SKM-1 treated with dmso at 0.1 percent for 144 hours (cell line): ENCODE results near the gene LPAR1.

Experiments
- DNase-seq: peaks from one replicate; lab custom pipeline; 2025; ENCODE audit not compliant: unreplicated experiment; lab: John Stamatoyannopoulos, UW

Gene LPAR1

DNA sequence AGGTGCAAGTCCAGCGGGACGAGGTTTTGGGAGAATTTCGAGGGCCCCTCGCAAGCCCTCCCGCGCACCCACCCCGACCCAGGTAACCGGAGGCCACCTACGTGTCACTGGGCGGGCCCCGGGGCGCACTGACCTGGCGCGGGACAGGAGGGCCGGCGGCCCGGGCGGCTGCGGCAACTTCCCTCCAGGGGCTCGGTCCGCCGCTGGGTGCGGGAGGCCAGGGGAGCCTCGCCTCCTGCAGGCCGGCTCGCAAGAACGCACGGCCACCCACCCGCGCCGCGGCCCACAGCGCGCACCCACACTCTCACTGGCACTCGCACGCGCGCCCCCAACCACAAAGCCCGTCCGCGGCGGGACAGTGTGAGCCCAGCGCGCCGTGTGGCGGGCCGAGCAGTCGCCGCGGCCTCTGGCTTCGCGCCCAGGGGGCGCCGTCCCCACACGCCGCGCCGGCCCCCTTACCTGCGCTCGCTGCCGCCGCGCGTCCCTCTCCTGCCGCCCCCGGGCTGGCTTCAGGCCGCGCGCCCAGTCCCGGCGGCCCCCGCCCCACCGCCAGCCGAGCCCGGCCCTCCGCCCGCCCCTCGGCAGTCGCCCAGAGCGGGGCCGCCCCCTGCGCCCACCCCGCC is 451 bp downstream of the LPAR1 start:
- DNase-seq = no peak

DNA sequence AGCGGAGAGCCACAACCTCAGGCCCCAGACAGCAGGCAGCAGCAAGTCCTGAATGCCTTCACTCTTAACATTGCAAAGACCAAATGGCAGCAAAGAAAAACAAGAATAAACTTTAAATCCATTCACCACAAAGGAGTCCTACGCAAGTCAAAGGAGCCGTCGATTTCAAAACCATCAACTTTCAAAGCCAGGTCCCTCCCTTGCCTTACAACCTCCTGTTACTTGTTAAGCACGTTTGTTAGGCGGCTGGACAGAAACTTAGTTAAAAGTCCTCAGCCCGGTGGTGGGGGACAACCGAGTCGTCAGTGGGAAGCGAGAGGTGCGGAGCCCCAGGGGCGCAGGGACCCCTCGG is 938 bp downstream of the LPAR1 start:
- no peak for DNase-seq

DNA sequence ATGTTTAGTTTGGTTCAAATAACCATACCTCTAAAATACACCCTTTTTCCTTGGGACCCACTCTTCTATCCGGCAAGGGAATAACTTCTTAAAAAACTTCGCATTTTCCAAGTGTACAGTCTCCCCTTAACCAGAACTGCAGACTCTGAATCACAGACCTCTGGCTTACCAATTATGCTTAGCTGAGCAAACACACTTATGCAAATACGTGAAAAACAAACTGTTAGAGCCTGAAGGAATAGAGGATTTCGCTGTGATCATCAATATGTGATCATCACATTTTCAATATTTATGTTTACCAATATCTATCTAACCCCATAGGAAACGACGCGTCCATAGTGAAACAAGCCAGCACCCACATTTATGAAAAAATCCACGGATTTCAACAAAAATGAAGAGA is 1.3 kb downstream of the LPAR1 start:
- no peak for DNase-seq

DNA sequence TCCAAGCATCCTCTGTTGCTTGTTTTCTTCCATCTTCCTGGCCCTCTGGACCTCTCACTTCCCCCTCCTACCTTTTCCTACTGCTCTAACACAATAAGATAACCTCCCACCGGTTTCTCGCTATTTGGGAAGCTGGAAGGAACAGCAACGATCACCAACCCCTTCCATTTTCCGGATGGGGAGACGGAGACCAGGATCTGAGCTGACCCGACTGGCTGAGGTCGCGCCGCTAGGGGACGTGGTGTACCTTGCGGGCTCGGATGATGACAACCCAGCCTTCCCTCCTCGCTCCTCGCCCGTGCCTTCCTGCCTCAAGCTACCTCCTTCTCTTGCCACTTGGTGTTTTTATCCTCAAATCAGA is 1.9 kb downstream of the LPAR1 start:
- DNase-seq = no peak

DNA sequence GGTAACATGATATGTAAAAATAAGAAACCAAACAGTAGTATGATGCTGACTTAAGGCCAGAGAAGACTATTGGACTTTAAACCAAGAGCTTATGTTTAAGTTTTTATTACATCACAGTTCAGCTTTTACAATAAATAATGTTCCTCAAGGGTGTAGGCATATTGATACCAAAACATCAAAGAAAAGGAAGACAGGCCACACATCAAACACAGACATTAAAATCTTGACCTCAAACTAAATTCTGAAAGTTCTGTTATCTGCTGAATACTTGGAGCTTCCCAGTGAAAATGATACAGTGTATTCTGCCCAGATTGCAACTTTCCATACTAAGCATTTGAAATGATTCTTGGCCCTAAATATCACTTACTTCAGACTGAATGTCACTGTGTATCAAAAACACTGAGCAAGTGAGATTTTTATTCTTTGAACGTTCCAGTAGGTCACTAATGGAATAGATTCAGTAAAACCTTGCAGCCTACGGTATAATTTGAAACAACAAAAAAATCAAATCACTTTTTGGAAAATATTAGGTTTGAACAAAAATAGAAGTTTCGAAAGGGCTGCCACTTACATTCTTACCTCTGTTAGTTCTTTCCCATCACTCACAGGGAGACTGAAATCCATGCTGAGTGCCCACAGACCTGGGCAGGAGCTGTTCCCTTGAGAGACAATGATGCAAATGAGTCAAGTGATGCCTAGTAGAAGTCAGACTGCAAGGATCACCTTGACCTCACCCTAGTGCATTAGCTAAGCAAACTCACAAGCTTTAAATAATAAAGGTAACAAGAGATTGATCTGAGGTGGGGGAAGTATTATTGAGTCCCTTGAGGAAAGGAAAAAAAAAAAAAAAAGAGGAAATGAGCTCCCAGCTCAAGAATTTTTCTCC is 2.5 kb downstream of the LPAR1 start:
- DNase-seq = no peak

DNA sequence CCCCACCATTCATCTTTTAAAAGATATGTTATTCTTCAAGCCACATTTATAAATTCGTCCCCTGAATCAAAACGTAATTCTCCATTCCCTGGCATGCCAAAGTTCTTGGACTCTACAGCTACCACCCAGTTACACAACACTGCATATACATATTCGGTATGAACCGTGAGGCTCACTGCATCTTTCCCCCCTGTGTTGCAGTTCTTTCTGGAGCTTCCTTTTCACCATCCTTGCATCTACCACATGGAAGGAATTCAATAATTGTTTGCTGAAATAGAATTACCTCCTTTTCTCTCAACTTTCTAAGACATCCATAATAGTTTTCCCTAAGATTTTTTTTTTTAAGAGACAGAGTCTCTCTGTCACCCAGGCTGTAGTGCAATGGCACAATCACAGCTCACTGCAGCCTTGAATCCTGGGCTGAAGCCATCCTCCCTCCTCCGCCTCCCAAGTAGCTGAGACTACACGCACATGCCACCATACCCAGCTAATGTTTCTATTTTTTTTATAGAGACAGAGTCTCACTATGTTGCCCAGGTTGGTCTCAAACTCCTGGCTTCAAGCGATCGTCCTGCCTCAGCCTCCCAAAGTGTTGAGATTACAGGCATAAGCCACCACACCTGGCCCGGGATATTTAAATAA is 3.3 kb downstream of the LPAR1 start:
- DNase-seq = peak; percentile 42

DNA sequence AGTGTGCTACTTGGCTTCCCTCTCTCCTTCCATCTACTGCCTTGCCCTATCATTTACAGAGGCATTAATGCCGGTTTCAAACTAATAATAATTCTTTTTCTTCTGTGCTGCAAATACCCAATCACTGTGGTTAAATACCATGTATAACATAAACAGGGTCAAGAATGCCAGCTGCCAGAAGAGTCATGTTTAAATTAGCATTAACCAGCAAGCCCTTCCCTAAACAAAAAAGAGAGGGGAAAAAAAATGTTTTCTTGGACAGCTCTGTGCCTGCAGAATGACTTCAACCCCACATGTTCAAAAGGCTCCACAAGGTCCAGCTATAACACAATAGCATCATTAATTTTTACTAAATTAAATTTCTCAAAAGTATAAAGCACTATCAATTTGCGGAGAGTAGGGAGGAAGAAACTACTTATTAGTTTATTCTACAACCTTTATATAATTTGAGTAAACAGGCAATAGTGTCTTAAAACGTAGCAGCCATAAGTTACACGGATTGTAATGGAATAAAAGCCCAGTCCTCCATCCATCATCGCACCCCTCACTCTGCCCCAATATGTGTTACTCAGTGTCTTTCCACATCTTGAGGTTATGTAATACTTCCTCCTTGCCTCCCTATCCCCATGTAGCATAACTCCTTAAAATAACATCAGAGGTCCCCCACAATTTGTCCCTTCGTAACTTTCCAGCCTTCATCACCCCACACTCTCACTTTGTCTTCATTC is 3.9 kb downstream of the LPAR1 start:
- DNase-seq = peak; percentile 44

DNA sequence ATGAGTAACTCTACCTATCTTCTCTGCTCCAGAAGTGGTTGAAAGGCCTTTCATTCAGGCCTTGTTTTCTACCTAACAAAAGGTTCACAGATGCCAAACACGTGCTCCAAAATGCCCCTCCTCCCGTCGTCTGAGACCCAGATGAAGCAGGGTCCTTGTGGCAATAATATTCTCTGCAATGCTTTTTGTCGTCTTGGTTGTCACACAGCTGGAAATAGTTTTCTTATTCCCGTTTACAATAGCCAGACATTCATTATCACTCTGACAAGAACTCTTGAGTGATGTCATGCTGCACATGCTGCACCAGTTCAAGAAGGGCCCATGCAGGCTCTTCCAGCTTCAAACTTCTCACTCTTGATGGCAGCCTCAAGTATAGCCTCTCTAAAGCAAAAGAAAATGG is 7.8 kb downstream of the LPAR1 start:
- no peak for DNase-seq

DNA sequence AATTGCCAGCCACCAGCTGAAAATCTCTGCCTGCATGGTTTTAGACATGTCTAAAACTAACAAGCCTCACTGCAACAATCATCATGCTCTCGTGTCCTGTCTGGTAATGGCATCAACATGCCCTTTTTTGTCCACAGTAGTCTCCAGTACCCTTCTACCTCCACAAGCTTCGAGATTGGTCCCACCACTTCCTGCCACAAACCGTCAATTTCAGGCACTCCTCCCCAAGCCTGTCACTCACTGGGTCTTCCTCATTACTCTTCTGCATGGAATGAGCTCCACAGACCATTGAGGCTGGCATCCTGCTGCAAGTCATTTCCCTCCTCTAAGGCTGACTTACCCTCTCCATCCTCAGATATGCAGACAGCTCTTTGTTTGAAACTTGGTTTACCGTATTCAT is 9.0 kb downstream of the LPAR1 start:
- peak; percentile 52 for DNase-seq

DNA sequence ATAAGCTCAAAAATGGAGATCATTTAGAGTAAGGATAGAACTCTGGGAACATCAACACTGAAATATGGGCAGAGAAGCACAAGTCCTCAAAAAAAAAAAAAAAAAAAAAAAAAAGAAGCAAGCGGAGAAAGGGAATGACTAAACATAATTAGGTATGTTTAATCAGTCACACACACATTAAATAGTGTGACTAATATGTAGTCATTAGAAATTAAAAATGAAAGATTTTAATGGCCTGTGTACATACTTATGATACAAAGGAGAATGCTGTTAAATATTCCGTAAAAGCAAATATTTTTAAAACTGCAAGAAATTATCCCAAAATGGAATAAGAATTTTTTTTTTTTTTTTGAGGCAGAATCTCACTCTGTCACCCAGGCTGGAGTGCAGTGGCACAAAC is 10.5 kb downstream of the LPAR1 start:
- DNase-seq = no peak

DNA sequence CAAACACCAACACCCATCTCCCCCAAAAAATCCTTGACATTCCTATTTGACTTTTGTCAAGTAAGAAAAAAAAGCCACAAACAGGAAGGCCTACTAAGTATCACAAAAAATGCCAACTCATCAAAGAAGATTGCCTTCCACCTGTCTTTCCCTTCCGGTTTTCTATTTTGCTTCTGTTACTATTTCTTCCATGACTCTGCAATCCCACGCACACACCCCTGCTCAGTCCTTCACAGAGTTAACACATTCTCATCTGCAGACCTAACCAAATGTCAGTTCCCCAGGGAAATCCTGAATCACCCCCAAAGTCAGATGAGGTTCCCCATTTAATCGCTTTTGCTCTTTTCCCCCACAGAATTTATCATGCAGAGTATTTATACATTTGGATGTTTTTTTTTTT is 15.1 kb downstream of the LPAR1 start:
- DNase-seq = no peak

DNA sequence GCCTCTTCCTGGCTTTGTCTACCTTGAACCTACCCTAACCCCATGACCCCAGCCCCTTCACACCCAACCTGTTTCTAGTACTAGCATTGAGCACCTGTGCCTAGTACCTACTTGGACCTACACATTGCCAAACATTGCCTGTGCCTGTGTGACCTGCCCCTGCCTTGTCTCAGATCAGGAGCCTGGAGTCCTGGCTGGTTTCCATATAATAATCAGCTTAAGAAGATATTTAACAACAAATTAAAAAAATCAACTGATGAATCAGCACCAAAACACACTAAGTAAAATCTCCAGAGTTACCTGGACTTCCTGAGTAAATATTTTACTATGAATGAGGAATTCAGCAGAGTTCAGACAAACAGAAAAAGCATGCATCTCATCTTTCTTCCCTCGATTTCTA is 17.7 kb downstream of the LPAR1 start:
- no peak for DNase-seq

DNA sequence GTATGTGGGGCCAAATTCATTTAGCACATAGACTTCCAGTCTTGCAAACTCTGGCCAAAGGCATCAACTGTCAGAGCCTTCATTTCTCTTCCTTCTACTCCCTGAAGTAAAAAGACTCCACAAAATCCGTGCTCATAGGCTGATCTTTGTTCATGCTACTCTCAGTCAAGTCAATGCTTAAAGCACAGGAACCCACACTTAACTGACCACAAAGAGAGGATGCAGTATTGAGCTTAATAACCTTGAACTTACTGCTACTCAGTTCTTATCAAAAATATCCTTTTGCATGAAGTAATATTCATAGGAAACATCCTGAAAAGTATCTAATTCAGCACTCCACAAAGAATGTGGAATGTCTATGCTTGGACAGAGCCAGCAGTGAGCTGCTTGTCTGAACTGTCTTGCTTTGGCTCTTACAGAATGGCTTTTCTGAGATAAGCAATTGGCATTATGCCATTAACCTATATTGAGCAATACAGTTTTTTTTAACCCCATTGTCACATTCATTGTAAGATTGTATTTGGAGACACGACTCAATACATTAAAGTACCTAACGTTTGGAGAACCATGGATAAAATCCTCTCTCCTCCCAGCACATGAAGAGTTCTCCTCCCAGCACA is 21.7 kb downstream of the LPAR1 start:
- DNase-seq = no peak

DNA sequence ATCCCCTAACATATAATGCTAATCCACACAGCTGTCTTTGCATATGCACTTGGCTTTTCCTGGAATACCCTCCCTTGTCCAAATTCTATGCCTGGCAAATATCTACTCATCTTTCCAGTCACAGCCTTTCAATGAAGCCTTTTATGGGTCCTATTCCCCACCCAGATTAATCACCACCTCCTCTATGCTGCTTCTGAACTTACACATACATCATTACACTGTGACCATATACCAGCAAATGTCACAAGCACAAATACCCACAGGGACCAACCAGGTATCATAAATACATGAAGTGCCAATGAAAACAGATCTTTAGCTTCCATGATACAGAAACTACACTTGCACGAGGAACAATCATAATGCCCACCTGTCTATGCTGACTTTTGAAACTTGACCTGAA is 22.3 kb downstream of the LPAR1 start:
- DNase-seq = no peak

DNA sequence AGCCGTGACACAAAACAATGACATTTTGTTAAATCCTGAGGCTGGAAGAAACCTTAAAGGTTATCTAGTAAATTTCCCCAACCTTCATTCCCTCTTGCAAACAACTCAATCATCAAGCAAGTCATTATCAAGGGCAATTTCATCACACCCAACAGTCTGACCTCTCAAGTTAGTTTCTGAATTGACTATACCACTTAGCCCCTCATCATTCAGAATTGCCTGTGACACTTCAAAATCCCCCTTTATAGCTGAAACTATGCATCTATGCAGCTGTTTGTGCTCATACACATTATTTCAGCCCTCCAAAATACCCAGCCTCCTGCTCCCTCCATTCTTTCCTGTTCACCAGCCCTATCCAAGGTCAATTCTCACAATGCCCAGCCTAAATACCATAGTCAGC is 24.6 kb downstream of the LPAR1 start:
- DNase-seq = no peak

DNA sequence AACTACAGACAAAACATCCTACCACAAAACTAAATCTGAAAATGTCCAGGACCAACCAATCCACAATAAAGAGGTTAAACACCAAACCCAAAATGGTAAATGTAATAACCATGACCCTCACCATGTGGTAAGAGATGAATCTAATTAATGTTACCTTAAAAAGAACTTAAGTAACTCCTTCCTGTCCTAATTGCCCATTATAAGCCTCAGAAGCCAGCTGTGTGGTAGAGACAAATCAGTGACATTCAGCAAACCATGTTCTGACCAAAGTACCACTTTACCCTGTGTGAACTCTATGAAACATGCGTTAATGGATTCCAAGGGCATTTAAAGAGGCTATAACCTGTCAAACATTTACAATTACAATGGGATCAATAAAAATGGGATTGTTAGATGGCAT is 25.0 kb downstream of the LPAR1 start:
- no peak for DNase-seq

DNA sequence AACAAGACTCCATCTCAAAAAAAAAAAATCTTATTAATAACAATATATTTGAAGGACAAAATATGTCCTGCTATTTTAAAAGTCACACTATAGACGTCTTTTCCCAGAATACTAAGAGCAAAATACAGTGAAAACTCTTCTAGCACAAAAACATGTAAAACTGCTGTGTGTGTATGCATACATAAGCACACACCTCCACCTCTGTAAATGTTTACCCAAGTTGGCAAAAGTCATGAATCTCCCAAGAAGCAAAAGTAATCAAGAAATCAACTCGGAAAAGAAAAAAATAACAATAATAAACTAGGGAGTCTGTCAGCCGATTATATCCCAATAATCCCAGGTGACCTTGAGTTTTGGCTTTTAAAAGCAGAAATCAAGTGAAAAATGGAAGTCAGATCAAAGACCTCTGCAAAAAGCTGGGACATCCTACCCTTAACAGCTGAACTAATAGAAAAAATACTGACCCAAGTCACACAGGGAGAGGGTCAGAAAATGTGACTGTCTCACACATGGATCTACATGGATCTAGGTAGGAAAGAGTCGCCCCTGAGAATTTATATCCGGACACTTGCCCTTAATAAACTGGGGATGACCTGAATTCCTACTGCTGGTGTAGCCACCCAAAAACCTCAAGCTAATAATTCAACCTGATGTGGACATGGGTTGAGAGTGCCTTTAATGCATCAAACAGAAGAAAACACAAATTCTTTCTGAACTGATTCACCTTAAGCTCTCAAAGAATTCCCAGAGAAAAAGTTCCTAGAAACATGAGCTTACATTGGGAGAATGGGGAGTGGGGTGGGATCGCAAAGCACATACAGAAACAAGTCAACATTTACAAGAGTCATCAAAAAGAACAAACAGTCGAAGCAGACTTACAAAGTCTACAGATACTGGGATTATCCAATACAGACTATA is 29.9 kb downstream of the LPAR1 start:
- no peak for DNase-seq

DNA sequence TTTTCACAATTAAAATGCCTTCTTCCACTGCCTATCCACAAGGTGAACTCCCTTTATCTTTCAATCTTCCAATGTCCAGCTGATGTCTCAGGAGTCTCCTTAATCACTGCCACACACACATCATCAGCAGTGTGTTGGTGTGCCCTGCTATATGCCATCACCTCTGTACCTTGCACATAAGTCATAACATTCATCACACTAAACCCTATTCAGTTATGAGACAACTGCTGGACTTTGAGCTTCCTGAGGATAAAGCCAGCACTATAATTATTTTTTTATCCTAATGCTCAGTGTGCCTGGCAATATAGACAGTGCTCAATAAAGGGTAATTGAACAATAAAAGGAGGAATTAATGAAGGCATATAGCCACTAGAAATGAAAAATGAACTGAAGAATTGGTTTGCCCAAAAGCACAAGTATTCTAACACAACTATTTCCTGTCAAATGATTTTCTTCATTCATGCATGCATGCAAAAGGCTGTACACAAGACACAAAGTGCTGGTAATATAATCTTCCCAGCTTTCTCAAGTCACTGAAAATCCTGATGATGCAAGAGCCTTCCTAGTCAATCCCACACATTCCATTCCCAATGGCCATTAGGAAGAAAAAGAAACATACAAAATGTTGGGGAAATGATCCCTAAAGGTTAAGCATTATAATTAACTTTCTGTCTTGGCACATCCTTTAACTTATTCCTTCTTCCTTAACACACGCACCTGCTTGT is 32.4 kb downstream of the LPAR1 start:
- no peak for DNase-seq

DNA sequence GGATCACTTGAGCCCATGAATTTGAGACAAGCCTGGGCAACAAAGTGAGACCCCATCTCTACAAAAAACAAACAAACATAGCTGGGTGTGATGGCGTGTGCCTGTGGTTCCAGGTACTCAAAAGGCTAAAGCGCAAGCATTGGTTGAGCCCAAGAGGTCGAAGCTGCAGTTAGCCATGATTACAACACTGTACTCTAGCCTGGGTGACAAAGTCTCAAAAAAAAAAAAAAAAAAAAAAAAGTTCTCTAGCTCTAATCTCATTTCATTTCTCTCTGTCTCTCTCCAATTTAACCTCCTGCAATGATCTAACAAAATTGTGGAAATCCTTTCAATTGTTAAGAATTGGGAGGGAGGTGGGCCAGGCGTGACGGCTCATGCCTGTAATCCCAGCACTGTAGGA is 33.3 kb downstream of the LPAR1 start:
- DNase-seq = no peak

DNA sequence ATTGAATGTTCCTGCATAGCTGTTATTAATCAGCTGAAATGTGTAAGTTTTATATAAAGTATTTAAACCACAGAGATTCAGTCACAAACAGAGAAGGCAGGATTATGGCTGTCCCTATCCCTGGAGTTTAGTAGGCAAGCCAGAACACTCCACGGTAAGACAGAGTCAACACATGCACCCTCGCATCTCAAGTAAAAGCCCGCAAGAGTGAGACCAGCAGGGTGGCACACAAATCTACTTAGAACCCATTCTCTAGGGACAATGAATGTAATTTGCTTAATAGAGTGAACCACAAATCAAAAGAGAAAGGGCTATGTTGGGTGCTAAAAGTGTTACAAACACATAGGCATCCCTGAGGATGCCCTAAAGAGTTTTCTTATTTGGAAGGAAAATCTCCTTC is 35.1 kb downstream of the LPAR1 start:
- no peak for DNase-seq
